ENCODE measurements around the gene SLC5A12. TPM values are rescaled to one million over a fixed set of nuclear protein-coding genes. Genes with fewer than 3 reads are reported as not detected.
A peak's percentile ranks its signal among the peaks of the same experiment; 100 is the strongest.

Gene SLC5A12, protein sequence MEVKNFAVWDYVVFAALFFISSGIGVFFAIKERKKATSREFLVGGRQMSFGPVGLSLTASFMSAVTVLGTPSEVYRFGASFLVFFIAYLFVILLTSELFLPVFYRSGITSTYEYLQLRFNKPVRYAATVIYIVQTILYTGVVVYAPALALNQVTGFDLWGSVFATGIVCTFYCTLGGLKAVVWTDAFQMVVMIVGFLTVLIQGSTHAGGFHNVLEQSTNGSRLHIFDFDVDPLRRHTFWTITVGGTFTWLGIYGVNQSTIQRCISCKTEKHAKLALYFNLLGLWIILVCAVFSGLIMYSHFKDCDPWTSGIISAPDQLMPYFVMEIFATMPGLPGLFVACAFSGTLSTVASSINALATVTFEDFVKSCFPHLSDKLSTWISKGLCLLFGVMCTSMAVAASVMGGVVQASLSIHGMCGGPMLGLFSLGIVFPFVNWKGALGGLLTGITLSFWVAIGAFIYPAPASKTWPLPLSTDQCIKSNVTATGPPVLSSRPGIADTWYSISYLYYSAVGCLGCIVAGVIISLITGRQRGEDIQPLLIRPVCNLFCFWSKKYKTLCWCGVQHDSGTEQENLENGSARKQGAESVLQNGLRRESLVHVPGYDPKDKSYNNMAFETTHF
- 10 to 100 TPM; 34.7 to 63.3 (median 52.8) TPM for polyA plus RNA-seq (ENCODE audit: insufficient read length in 4 of 4)

- no peak for DNase-seq (ENCODE audit: low read depth in 4 of 4, low spot score in 2 of 4)
These were observed at the start of gene SLC5A12 for GRCh38 chr11:26721948-26722475. Gene SLC5A12 (minus strand): TSS chr11:26722060. CDS start chr11:26721714, 346 bp downstream.

- DNase-seq (ENCODE audit: low read depth in 4 of 4, low spot score in 2 of 4): no peak
These were observed 47.2 kb upstream of the SLC5A12 start for GRCh38 chr11:26769027-26769426.

DNA sequence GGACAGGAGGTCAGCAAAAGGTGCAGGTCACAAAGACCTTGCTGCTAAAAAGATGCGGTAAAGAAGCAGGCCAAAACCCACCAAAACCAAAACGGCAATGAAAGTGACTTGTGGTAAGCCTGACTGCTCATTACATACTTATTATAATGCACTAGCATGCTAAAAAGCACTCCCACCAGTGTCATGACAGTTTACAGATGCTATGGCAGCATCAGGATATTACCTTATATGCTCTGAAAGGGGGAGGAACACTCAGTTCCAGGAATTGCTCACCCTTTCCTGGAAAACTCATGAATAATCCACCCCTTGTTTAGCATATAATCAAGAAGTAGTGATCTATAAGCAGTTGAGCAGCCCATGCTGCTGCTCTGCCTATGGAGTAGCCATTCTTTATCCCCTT is 45.2 kb upstream of the SLC5A12 start:
- DNase-seq (ENCODE audit: low read depth in 4 of 4, low spot score in 2 of 4): no peak

GRCh38 chr11:26765323-26765722 is 43.5 kb upstream of the SLC5A12 start:
- no peak for DNase-seq (ENCODE audit: low read depth in 4 of 4, low spot score in 2 of 4)

- no peak for DNase-seq (ENCODE audit: low read depth in 4 of 4, low spot score in 2 of 4)
These were observed 43.0 kb upstream of the SLC5A12 start for GRCh38 chr11:26764825-26765224.

DNA sequence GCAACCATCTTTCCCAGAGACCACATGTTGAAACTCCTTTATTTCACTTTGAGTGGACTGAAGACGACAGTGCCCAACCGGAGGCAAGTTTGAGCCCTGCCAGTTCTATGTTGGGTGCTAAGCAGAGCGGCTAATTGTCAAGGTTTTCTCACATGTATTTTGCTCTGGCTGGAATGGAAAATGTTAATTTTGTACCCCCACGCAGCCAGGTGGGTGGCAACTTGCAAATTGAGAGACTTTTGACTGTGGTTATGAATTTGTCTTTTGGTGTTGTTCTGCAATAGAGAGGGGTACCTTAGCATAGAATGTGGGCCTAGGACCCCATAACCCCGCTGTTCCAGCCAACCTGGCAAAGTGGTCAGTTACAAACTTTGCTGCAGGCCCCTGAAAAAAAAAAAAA is 42.5 kb upstream of the SLC5A12 start:
- no peak for DNase-seq (ENCODE audit: low read depth in 4 of 4, low spot score in 2 of 4)

GRCh38 chr11:26762089-26762488 is 40.2 kb upstream of the SLC5A12 start:
- no peak for DNase-seq (ENCODE audit: low read depth in 4 of 4, low spot score in 2 of 4)

DNA sequence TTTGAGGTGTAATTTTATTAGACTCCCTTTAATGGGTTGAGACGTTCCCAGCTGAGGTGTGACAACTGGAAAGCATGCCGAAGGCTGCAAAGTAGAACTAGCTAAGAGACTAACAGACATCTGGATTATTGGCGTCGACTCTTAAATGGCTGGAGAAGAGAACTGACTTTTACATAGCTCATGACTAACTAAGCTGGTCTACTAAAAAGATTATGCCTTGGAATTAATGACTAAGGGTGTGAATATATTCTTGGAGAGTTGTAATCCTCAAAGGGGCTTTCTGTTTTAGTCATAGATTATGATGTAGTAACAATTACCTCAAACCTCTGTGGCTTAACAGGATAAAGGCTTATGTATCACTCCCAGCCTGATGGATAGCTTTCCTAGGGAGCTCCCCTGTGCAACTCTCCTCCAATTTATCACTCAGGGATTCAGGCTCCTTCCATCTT is 39.5 kb upstream of the SLC5A12 start:
- DNase-seq (ENCODE audit: low read depth in 4 of 4, low spot score in 2 of 4): no peak

DNA sequence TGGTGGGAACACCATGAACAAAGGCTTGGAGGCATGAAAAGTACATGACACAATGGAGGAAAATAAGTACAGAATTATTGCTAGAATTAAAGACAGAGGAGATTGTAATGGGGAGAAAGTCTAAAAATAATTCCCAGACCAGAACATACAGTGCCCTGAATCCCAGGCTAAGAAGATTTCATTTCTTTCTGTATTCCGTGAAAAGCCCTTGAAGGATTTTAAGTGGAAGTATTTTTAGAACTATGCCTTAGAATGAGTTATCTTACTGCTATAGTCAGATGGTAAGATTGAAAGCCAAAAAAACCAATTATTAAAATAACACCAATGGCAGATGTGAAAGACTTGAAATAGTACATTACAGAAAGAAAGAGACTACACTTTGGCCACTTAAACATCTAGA is 36.1 kb upstream of the SLC5A12 start:
- no peak for DNase-seq (ENCODE audit: low read depth in 4 of 4, low spot score in 2 of 4)

GRCh38 chr11:26755762-26756161 is 33.9 kb upstream of the SLC5A12 start:
- no peak for DNase-seq (ENCODE audit: low read depth in 4 of 4, low spot score in 2 of 4)

DNA sequence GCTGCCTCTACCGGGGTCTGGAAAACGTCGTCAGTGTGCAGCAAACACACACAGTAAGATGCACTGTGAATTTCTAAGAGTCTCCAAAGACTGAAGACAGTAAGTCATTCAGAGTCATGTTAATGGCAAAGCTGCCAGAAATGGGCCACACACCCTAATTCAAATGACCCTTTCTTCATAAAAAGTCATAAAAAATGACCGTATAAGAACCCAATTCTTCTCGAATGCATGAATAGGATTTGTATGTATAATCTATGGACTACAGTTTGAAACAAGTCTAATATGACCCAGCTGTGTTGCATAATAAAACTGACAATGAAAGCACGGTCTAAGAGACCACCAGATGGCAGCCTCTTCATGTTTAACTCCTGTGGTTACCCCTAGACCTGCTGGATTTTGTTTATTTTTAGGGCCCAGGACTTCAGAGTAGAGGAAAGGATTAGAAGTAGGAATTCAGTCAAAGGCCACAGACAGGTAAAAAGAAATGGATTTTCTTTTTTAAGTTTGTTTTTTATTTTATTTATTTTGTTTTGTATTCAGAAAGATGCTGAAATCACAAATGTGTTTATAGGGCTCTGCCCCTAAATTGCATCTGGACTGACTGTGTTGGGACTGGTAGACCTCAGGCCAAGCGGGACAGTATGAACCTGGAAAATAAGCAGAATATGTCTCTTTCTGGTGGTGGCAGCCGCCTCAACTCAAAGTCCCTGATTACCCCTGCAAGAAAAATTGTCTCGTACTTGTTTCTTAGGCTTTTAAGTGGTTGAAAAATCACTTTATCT is 32.1 kb upstream of the SLC5A12 start:
- DNase-seq (ENCODE audit: low read depth in 4 of 4, low spot score in 2 of 4): peak; percentile 44 to 70 (median 58)

- DNase-seq (ENCODE audit: low read depth in 4 of 4, low spot score in 2 of 4): no peak
These were observed 28.1 kb upstream of the SLC5A12 start for GRCh38 chr11:26749927-26750326.

- no peak for DNase-seq (ENCODE audit: low read depth in 4 of 4, low spot score in 2 of 4)
These were observed 21.8 kb upstream of the SLC5A12 start for GRCh38 chr11:26743622-26744021.

DNA sequence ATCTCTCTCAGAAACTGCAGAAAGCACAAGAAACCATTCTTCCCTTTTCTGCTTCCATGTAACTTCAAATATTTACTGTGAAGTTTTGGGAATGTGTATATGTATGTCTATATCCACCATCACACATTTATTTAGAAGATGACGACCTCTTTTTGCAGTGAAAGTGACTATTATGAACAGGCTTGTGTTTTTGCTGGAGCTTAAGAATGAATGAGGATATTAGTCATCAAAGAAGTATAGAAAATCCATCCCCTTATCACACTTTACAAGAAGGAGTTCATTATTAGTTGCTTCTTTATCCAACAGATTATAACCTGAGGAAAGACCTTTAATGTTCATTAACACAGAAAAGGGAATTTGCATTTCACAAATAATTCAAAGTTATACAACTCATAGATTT is 21.1 kb upstream of the SLC5A12 start:
- no peak for DNase-seq (ENCODE audit: low read depth in 4 of 4, low spot score in 2 of 4)

DNA sequence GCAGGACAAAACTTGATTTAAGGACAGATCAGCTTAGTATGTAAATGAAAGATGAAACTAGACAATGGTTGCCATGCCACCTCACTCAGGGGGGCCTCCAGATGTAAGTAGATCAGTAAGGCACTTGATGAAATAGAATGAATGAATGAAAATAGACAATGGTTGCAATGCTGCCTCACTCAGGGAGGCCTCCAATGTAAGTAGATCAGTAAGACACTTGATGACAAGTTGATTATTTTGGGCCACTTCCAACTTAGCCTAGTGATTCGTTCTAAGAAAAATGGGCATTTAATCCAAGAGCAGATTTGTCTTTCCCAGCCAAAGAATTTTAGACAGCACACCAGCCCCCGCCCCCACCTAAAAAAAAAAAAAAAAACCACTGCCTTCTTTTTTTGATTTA is 19.2 kb upstream of the SLC5A12 start:
- DNase-seq (ENCODE audit: low read depth in 4 of 4, low spot score in 2 of 4): no peak

DNA sequence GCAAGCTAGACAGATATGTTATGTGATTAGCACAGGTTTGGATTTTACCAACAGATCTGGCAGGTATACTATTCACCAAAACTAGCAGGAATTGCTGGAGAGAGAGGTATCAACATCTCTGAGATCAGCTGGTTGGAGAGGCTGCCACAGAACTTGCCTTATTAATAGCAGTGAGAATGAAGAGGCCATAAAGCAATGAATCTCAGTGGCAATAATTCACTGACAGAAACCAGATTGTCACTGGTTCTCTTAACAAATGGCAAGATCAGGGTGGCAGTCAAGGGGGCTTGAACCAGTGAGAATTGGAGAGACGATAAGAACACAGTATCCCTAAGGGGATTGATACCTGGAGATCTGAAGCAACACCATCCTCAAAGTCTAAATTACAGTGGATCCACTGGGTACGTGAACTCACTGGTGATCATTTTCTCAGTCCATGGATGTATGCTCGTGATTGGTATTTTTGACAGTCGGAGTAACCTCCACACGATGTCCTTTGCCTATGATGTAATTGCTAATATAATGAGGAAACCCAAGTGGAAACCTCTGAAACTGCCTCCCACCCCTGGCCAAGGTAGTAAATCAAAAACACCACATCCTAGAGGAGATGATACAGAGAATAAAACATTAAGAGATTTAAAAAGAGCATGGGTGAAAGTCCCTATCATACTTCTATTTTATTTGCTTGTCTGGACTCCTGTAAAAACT is 17.7 kb upstream of the SLC5A12 start:
- DNase-seq (ENCODE audit: low read depth in 4 of 4, low spot score in 2 of 4): no peak

DNA sequence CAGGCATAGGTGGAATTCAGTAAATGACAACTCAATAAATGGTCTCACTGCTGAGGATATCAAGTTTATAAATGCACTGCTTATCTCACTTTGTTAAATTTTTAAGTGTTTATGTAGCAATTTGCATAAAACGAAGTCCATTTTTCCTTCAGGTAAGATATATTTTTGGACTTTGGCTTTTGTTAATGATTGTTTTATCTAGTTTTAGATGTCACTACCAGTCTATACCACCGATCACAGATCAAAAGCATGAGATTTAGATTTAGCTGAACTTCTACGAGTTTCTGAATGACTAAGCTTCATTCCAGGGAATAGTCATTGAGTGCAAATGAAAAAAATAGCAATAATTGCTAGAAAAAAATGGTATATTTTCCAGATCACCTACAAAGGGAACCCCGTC is 12.8 kb upstream of the SLC5A12 start:
- DNase-seq (ENCODE audit: low read depth in 4 of 4, low spot score in 2 of 4): no peak

DNA sequence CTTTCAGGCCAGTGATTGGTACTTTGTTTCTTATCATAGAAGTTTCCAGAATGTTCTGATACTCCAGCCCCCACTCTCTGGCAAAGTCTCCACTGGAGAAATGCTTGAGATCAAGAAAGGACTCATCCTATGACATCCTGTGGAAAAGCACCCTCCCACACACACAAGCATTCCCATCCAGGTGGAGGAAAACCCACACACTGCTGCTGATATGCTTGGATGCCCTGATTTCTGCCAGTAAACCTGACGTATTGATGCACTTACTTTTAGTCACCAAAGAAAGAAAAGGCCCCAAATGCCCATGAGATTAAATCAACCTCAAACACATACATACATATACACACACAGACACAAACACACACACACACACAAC is 9.2 kb upstream of the SLC5A12 start:
- DNase-seq (ENCODE audit: low read depth in 4 of 4, low spot score in 2 of 4): no peak

GRCh38 chr11:26730414-26731083 is 8.7 kb upstream of the SLC5A12 start:
- DNase-seq (ENCODE audit: low read depth in 4 of 4, low spot score in 2 of 4): no peak

- DNase-seq (ENCODE audit: low read depth in 4 of 4, low spot score in 2 of 4): no peak
These were observed 7.4 kb upstream of the SLC5A12 start for GRCh38 chr11:26729284-26729683.
